ENCODE results near the gene NUP210L. TPM values are rescaled to one million over a fixed set of nuclear protein-coding genes. Genes with fewer than 3 reads are reported as not detected.

Gene NUP210L
- total RNA-seq, 1 experiment from 2014 or later, result 0.03 TPM

DNA sequence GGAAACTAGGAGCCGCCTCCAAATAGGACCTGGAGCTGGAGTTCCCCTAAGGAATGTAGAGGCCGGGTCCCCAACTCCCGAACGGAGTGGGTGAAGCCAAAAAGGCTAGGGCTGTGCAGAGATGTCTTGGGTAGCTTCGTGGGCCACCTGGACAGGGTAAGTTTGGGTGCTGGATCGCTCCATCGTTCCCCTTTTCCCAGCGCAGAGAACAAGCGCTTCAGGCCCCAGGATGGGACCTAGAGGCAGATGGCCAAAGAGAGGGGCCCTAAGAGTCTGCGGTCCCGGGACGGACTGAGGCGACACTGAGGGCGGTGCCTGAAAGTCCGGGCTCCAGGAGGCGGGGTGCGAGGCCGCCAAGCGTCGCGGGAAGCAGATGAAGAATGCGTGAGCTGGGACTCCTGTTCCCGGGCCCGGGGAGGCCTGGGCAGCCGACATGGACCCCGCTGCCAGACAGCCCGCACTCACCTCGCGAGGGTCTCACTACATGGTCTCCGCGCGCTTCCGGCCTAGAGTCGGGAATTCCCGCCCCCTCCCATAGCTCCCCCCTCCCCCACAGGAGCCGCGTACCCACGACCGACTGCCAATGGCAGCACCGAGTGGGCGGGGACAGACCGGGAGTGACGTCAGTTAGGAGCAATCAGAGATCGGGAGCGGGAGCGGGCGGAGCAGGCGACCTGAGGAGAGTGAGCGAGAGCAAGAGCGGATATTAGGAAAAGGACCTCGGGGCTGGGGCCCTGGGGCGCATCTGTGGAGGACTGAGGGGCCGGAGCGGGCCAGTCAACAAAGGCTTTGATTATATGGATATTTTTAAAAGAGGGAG, 191.6 kb downstream of the NUP210L start, which contains the start of gene SLC39A1:
SLC39A1 (minus strand) TSS at position 508 of the 820 bp plus-strand sequence. CDS start 822 bp downstream, outside the sequence.
- Histone ChIP-seq H3K4me3 (ENCODE audit: insufficient read depth, low read depth, low read length) (peak within 1 kb of the TSS; percentile 98), H3K27me3 (ENCODE audit: control insufficient read depth, insufficient read depth, low read length) (no peaks in the 10 kb centered on the region), H3K36me3 (replicated peaks; ENCODE audit: control insufficient read depth, insufficient read depth, low read length) (peaks cover 24% of the 10 kb centered on the region)
- peak; percentile 98 for DNase-seq

DNA sequence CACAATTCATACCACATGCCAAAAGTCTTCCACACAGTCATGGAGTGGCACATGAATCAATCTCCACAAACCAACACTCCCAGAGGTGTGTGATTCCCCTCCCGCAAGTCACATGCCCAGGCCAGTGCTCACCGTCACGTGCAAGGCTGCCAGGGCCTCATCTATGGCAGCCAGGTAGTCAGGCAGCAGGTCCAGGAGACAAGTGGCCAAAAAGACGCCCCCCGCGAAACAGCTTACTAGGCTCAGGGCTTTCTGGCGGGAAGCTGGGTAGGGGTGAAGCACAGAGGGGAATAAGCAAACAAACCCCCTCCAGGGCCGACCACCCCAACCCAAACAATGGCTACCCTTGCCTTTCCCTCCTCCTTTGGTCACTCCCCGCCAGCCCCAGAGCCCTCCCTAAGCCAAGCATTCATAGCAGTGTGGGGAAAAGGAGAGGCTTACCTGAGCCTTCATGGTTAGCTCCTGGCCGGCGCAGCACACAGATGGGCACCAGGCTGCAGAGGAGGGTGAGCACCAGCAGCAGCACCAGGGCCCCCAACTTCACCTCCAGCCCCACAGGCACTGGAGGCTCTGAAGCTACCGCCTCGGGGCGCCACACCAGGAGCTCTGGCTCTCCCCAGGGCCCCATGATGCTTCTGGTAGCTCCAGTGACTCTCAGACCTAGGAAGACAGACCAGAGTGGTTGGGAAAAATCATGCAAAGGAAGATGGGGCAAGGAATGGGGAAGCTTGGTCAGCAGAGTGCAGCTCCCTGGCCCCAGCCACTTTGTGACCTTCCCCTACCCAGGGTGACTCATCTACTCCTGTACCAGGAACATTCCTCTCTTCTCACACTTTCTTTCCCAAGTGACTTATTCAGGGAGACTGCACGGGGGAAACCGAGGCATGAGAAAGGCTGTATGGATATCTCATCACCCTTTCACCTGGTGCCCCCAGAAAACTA, 192.5 kb downstream of the NUP210L start:
- Histone ChIP-seq H3K36me3 (replicated peaks; ENCODE audit: control insufficient read depth, insufficient read depth, low read length) (peaks cover 24% of the 10 kb centered on the region), H3K4me3 (ENCODE audit: insufficient read depth, low read depth, low read length) (peak overlapping the region; percentile 98), H3K27me3 (ENCODE audit: control insufficient read depth, insufficient read depth, low read length) (no peaks in the 10 kb centered on the region)
- peak; percentile 60 for DNase-seq

DNA sequence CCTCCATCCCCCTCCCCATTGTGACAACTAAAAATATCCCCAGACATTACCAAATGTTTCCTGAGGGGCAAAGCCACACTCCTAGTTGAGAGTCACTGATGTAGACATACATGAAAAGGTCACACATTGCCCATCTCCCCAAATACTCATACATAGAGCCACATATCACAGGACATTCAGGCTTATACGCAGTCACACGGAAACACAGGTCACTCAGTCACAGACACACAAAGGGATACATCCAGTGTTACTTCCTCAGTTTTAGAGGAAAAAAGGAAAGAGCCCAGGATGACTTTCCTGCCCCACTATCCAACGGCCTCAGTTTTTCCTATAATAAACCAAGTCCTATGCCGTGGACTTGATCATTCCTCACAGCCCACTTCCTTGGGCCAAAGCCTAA, 193.5 kb downstream of the NUP210L start:
- Histone ChIP-seq H3K27me3 (ENCODE audit: control insufficient read depth, insufficient read depth, low read length) (no peaks in the 10 kb centered on the region), H3K4me3 (ENCODE audit: insufficient read depth, low read depth, low read length) (peak overlapping the region; percentile 98), H3K36me3 (replicated peaks; ENCODE audit: control insufficient read depth, insufficient read depth, low read length) (peaks cover 24% of the 10 kb centered on the region)
- DNase-seq, result no peak

DNA sequence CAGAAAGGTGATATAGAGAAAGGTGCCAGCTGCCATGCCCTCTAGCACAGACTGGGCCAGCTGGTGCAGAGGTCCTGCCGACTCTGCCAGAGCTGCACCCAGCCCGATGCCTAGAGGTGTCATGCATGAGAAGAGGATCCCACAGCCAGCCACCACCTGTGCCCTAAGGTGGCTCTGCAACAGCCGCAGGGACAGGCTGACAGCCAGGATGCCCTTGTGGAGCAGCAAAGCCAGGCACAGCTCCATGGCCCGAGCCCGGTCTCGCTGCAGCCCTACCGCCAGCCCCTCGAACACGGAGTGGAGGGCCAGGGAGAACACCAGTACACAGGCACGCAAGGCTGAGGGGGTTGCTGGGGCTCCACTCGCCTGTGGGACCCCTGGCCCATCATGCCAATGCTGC, 194.7 kb downstream of the NUP210L start:
- Histone ChIP-seq H3K36me3 (replicated peaks; ENCODE audit: control insufficient read depth, insufficient read depth, low read length) (peaks cover 24% of the 10 kb centered on the region), H3K27me3 (ENCODE audit: control insufficient read depth, insufficient read depth, low read length) (no peaks in the 10 kb centered on the region), H3K4me3 (ENCODE audit: insufficient read depth, low read depth, low read length) (no peak overlapping the region)
- DNase-seq, result peak; percentile 7

DNA sequence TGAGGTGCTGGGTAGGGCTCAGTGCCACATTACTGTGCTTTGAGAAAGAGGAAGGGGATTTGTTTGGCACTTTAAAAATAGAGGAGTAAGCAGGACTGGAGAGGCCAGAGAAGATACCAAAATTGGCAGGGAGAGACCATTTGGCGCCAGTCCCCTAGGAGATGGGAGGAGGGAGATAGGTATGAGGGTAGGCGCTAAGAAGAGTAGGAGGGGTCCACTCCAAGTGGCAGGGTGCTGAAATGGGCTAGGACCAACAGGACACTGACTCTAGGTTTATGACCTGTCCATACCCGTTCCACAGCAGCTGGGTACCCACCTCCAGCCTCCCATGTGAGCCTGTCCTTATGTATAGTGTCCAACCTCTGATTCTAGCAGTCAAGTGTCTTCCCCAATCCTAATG, 195.4 kb downstream of the NUP210L start:
- peak; percentile 41 for DNase-seq
- Histone ChIP-seq H3K27me3 (ENCODE audit: control insufficient read depth, insufficient read depth, low read length) (no peaks in the 10 kb centered on the region), H3K36me3 (replicated peaks; ENCODE audit: control insufficient read depth, insufficient read depth, low read length) (peaks cover 24% of the 10 kb centered on the region), H3K4me3 (ENCODE audit: insufficient read depth, low read depth, low read length) (no peak overlapping the region)

DNA sequence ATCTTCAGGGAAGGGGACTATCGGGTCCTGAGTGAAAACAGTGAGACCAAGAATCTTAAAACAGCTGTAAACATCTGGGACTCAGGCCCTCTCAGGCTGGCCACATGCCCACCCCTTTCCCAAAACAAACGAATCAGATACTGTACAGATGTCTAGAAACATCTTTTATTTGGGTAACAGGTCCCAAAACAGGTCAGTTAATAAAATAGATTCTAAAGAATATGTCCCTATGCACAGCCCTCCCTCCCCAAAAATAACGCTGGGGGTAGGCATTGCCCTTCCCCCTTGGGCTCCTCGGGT, 196.0 kb downstream of the NUP210L start:
- H3K4me3 ChIP-seq (ENCODE audit: insufficient read depth, low read depth, low read length), result no peak overlapping the region; the same call in 1 of the 2 replicates

DNA sequence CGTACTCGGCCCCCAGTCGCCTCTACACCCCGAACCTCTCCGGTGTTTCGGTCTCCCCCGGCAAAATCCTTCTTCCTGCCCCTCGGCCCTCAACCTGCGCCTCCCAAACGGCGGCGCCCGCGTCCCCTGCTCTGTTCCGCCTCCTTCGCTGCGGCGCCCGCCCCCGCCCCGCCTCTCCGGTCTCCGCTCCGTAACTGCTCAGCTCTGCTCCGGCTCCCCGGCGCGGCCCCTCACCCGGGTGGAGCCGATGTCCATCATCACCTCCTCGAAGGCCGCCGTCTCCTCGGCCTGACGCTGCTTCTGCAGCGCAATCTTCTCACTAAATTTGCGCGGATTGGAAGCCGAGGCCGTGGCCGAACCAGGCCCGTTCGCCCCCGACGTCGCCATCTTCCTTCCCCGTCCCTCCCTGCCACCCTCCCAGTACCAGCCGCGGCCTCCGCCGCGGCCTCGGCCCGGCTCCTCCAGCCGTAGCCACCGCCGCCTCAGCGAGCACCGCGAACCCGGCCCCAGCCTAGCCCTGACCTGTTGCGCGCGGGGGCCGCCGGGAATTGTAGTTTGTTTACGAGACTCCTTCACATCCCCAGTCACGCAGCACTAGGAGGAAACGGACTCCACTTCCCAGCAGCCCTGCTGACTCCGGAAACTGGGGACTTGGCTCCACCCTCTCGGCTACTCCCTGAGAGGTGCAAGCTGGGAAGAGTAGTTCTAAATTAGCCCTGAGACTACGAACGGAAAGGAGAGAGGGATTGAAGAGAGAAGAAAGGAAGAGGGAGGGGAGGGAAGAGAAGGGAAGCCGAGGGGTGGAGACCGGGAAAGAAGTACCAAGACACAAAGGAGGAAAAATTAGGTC, 196.5 kb downstream of the NUP210L start, which contains the start of gene CRTC2:
CRTC2 (minus strand) TSS at position 502 of the 850 bp plus-strand sequence; CDS start at position 387, 115 bp downstream.
- no peaks in the 10 kb centered on the region for H3K27me3 ChIP-seq (ENCODE audit: control insufficient read depth, insufficient read depth, low read length)
- H3K4me3 ChIP-seq (ENCODE audit: insufficient read depth, low read depth, low read length), result peak within 1 kb of the TSS; percentile 97
- DNase-seq, result peak; percentile 98
- peaks cover 25% of the 10 kb centered on the region for H3K36me3 ChIP-seq (replicated peaks; ENCODE audit: control insufficient read depth, insufficient read depth, low read length)

More for the DNA sequence above, 196.0 kb downstream of the NUP210L start:
- no peak for DNase-seq
- Histone ChIP-seq H3K36me3 (replicated peaks; ENCODE audit: control insufficient read depth, insufficient read depth, low read length) (peaks cover 24% of the 10 kb centered on the region), H3K27me3 (ENCODE audit: control insufficient read depth, insufficient read depth, low read length) (no peaks in the 10 kb centered on the region)

DNA sequence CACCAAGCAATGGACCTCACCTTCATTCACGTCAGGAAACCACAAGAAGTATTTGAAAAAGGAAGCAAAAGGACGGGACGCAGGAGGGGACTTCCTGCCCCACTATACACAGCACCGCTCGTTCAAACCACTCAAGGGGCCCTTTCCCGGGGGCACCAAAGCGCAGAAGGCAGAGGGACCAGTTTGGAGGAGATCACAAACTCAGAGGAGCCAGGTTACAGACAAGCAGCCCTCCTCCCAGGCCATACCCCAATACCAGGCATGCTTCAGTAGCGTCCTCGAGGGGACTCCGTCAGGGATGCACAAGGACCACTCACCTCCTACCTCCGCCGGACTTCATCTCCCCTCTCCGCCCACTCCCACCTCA, 197.1 kb downstream of the NUP210L start:
- H3K4me3 ChIP-seq (ENCODE audit: insufficient read depth, low read depth, low read length), result peak overlapping the region; percentile 97
- DNase-seq, result no peak
- no peaks in the 10 kb centered on the region for H3K27me3 ChIP-seq (ENCODE audit: control insufficient read depth, insufficient read depth, low read length)
- H3K36me3 ChIP-seq (replicated peaks; ENCODE audit: control insufficient read depth, insufficient read depth, low read length), result peaks cover 25% of the 10 kb centered on the region

DNA sequence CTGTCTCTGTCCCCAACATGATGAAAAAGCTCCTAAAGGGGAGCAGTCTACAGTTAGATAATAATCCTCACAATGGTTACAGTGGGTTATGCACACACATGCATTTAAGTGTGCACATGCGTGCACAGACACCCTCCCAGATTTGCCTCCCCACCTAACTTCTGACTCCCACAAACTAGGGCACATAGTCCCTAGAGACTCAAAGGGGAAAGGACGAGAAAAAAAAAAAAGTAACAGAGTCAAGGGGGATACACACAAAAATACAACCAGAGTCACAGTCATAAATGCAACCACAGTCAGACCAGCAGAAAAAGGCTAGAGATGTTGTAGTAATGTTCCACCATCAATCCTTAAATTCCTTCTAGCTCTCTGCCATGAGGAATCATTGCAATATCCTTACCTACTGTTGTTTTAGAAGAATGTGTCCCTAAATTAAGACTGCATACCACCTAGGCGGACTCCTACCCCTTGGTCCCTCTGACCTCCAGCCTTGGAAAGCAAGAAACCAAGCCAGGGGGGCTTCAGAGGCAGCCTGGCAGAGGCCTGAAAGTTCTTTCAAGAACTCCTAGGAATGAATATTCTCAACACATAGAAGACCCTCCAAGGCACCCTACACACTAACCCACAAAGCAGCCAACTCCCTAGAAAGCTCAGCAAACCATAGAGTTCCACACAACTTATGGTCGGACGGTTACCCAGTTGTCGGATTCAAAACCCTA, 197.7 kb downstream of the NUP210L start:
- Histone ChIP-seq H3K36me3 (replicated peaks; ENCODE audit: control insufficient read depth, insufficient read depth, low read length) (peaks cover 30% of the 10 kb centered on the region), H3K27me3 (ENCODE audit: control insufficient read depth, insufficient read depth, low read length) (no peaks in the 10 kb centered on the region), H3K4me3 (ENCODE audit: insufficient read depth, low read depth, low read length) (peak overlapping the region; percentile 97)
- DNase-seq, result peak; percentile 31

DNA sequence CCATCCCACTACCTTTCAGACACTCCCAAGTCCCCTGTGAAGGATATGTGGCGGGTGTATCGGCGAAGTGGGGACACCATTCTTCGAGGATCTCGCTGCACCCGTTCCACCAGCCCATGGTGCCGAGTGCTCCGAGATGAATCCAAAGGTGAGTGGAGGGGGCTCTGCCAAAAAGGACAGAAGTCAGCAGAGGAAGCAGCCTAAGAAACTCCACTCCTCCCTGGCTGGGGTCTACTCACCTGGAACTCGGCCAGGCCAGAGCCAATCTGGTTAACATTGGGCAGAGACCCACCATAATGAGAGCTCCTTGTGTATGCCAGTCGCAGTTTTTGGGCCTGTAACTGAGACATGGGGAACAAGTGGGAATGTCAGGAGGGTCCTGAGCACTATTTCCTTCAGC, 200.0 kb downstream of the NUP210L start:
- peaks cover 24% of the 10 kb centered on the region for H3K36me3 ChIP-seq (replicated peaks; ENCODE audit: control insufficient read depth, insufficient read depth, low read length)
- no peaks in the 10 kb centered on the region for H3K27me3 ChIP-seq (ENCODE audit: control insufficient read depth, insufficient read depth, low read length)
- no peak overlapping the region for H3K4me3 ChIP-seq (ENCODE audit: insufficient read depth, low read depth, low read length)
- no peak for DNase-seq

DNA sequence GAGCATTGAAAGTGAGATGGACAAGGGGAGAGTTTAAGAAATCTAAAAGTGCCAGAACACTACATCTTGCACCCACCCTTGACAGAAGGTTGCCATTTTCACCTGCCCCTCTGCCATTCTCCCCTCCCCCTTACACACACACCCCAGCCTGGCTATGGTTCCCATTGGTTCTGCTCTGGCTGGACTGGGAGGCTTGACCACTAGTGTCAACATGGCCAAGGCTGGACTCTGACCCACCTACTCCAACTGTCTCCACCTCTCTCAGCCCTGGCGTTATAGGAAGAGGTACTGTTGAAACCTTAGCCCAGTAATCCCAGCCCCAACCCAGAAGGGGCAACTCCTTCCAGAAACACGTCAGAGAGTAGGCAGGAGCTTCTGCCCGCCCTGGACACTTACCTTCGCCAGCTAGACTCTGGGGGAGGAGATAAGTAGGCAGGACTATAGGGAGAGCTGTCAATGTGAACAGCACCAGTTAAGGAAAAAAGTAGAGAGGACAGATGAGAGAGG, 201.0 kb downstream of the NUP210L start:
- Histone ChIP-seq H3K4me3 (ENCODE audit: insufficient read depth, low read depth, low read length) (no peak overlapping the region), H3K27me3 (ENCODE audit: control insufficient read depth, insufficient read depth, low read length) (no peaks in the 10 kb centered on the region), H3K36me3 (replicated peaks; ENCODE audit: control insufficient read depth, insufficient read depth, low read length) (peaks cover 20% of the 10 kb centered on the region)
- DNase-seq, result no peak

DNA sequence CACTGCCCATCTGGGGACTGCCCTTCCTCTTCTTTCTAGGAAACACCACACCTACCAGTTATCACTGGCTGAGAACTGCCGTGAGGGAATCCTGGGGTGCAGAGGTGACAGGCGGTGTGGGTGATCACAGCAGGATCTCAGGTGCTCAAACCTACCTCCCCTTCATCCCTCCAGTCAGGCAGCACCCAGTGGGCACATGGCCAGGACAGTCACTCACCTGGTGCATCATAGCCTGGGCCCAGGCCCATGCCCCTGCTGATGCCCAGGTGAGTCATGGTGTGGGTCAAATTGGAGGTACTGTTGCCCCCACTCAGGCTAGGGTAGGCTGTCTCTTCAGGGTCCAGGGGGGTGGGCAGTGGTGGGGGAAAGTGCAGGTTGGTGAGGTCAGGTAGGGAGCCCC, 203.1 kb downstream of the NUP210L start:
- Histone ChIP-seq H3K4me3 (ENCODE audit: insufficient read depth, low read depth, low read length) (no peak overlapping the region), H3K36me3 (replicated peaks; ENCODE audit: control insufficient read depth, insufficient read depth, low read length) (peaks cover 29% of the 10 kb centered on the region), H3K27me3 (ENCODE audit: control insufficient read depth, insufficient read depth, low read length) (no peaks in the 10 kb centered on the region)
- DNase-seq, result no peak

DNA sequence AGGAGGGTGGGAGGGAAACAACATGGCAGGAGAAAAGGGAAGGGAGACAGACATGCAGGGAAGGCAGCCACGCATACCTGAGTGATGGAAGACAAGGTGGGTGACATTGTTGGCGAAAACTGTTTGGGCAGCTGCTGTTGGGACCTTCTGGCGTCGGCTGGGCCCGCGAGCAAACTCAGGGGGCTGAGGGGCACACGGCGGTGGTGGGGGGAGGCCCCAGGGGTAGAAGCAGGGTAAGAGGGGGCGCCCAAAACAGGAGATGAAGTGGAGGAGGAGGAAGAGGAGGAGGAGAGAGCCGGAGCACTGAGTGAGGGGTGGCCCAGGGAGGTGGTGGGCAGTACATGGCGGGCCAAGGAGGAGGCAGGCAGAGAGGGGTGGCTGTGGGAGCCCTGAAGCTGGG, 203.7 kb downstream of the NUP210L start:
- DNase-seq, result no peak
- no peak overlapping the region for H3K4me3 ChIP-seq (ENCODE audit: insufficient read depth, low read depth, low read length)
- peaks cover 29% of the 10 kb centered on the region for H3K36me3 ChIP-seq (replicated peaks; ENCODE audit: control insufficient read depth, insufficient read depth, low read length)
- H3K27me3 ChIP-seq (ENCODE audit: control insufficient read depth, insufficient read depth, low read length), result no peaks in the 10 kb centered on the region

Data from H7 (cell line).